Activated CD8-positive, alpha-beta T cell treated with anti-CD3 and anti-CD28 coated beads for 36 hours (primary cell): ENCODE data around the gene SLCO2A1. TPM values are rescaled to one million over a fixed set of nuclear protein-coding genes. Genes with fewer than 3 reads are reported as not detected.
A peak's percentile ranks its signal among the peaks of the same experiment; 100 is the strongest.

Experiments used
- ATAC-seq: fragments of 200-7000 bp; cut with Tn5 transposase; one replicate; pipeline ENCODE4 v1.10.0; 2021; ENCODE audit warnings: mild to moderate bottlenecking, moderate library complexity
- CTCF ChIA-PET: fragments of 350-600 bp; sonication (Branson Sonifier 250); formaldehyde crosslinking; loops from one replicate; lab custom pipeline; 2021; ENCODE audit warnings: antibody characterized with exemption; lab: Charles Lee
- POLR2A ChIA-PET: fragments of 350-600 bp; sonication (Branson Sonifier 250); formaldehyde crosslinking; loops from one replicate; lab custom pipeline; 2021; ENCODE audit warnings: antibody characterized with exemption; lab: Charles Lee
- DNase-seq: peaks from one replicate; pipeline ENCODE4 v3.0.0-alpha.2; 2020
- H3K27ac Mint-ChIP-seq: one replicate; pipeline ENCODE4 v1.8.0; 2021; ENCODE audit warnings: mild to moderate bottlenecking, mixed read lengths
- H3K27me3 Mint-ChIP-seq: one replicate; pipeline ENCODE4 v1.8.0; 2021; ENCODE audit warnings: mixed read lengths
- H3K36me3 Mint-ChIP-seq: one replicate; pipeline ENCODE4 v1.8.0; 2021; ENCODE audit warnings: low read depth, mixed read lengths
- H3K4me1 Mint-ChIP-seq: one replicate; pipeline ENCODE4 v1.8.0; 2021; ENCODE audit warnings: low read depth, mixed read lengths
- H3K4me3 Mint-ChIP-seq: one replicate; pipeline ENCODE4 v1.8.0; 2021; ENCODE audit warnings: mild to moderate bottlenecking, moderate library complexity, mixed read lengths
- H3K9me3 Mint-ChIP-seq: one replicate; pipeline ENCODE4 v1.8.0; 2021; ENCODE audit warnings: mixed read lengths
- CTCF ChIP-seq: fragments of 200-600 bp; IDR thresholded peaks from one replicate; pipeline ENCODE4 v1.8.0; 2022; ENCODE audit warnings: antibody characterized with exemption, mild to moderate bottlenecking
- intact Hi-C: fragments of 100-400 bp; cut with micrococcal nuclease; formaldehyde crosslinking; loops from one replicate; pipeline ENCODE4 v1.10.0; 2022
- total RNA-seq, 2 experiments: library from RNA; stranded (reverse); gene quantifications; one replicate each; pipeline ENCODE4 v1.2.3, GENCODE V29; 2021

Gene SLCO2A1
- total RNA-seq, 2 experiments from 2014 or later, result not detected

DNA sequence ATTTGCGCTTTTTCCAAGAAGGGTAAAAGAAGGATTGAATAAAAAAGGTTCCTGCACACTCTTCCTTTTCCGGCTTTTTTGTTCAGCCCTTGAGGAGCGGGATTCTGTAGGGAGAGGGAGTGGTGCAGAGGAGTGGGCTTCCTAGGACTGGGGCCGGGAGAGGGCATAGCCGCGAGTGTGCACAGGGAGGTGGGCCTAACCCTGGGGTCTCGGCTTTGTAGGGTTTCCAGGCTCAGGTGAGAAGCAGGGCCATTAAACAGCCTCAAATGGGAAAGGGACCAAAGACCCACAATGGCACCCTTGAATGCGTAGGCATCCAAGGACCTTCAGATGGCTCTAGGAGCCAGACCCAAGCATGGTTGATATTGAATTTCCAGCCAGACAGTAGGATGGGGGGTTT lies 98.6 kb downstream of the SLCO2A1 start:
- peaks cover 6% of the 10 kb centered on the region for H3K4me1 Mint-ChIP-seq
- TF ChIP-seq CTCF, result no peak
- POLR2A ChIA-PET, result interaction anchor here (0.6 kb wide), 1 partner anchor 114 kb away, joined by 3 read pairs; no protein-coding TSS in a partner anchor
- DNase-seq (no peak), ATAC-seq (no peak)
- no peaks in the 10 kb centered on the region for H3K36me3 Mint-ChIP-seq
- no peaks in the 10 kb centered on the region for H3K9me3 Mint-ChIP-seq
- peaks cover 3% of the 10 kb centered on the region for H3K27me3 Mint-ChIP-seq
- H3K4me3 Mint-ChIP-seq, result no peak overlapping the region
- CTCF ChIA-PET, result interaction anchor here (0.7 to 1.8 kb wide), 2 partner anchors 10 to 282 kb away, joined by 3 to 5 read pairs; no protein-coding TSS in a partner anchor
- intact Hi-C loops, result no loop called here
- no peak overlapping the region for H3K27ac Mint-ChIP-seq

- Mint-ChIP-seq H3K9me3 (no peaks in the 10 kb centered on the region), H3K36me3 (no peaks in the 10 kb centered on the region), H3K27me3 (peaks cover 3% of the 10 kb centered on the region), H3K4me3 (no peak overlapping the region), H3K4me1 (peaks cover 6% of the 10 kb centered on the region), H3K27ac (no peak overlapping the region)
- peak; percentile 55 for TF ChIP-seq CTCF
- DNase-seq (peak; percentile 18), ATAC-seq (no peak)
- CTCF ChIA-PET, result interaction anchor here (0.7 to 1.8 kb wide), 6 partner anchors 11 to 282 kb away, joined by 3 to 5 read pairs (median 3); no protein-coding TSS in a partner anchor
- POLR2A ChIA-PET, result no interaction called here
- intact Hi-C loops, result no loop called here
These were observed 99.3 kb downstream of the SLCO2A1 start for GRCh38 chr3:133930341-133930933.

GRCh38 chr3:133928903-133929607 lies 100.7 kb downstream of the SLCO2A1 start:
- no peak for TF ChIP-seq CTCF
- peaks cover 6% of the 10 kb centered on the region for H3K4me1 Mint-ChIP-seq
- H3K27me3 Mint-ChIP-seq, result peaks cover 3% of the 10 kb centered on the region
- DNase-seq (no peak), ATAC-seq (no peak)
- H3K4me3 Mint-ChIP-seq, result no peak overlapping the region
- POLR2A ChIA-PET, result no interaction called here
- CTCF ChIA-PET, result interaction anchor here (0.7 to 1.8 kb wide), 7 partner anchors 8 to 113 kb away, joined by 3 to 15 read pairs (median 4); no protein-coding TSS in a partner anchor
- H3K9me3 Mint-ChIP-seq, result no peaks in the 10 kb centered on the region
- no peak overlapping the region for H3K27ac Mint-ChIP-seq
- H3K36me3 Mint-ChIP-seq, result no peaks in the 10 kb centered on the region
- intact Hi-C loops, result loop anchor here (5.0 kb wide), 1 partner anchor 267 kb away; the partner anchor contains the start of gene TOPBP1

GRCh38 chr3:133928136-133928893 lies 101.4 kb downstream of the SLCO2A1 start:
- Mint-ChIP-seq H3K4me3 (peak overlapping the region; percentile 49), H3K27me3 (peaks cover 3% of the 10 kb centered on the region), H3K27ac (no peak overlapping the region), H3K4me1 (peaks cover 6% of the 10 kb centered on the region), H3K36me3 (no peaks in the 10 kb centered on the region), H3K9me3 (no peaks in the 10 kb centered on the region)
- no peak for DNase-seq
- intact Hi-C loops, result loop anchor here (5.0 kb wide), 1 partner anchor 266 kb away; the partner anchor contains the start of gene TOPBP1
- TF ChIP-seq CTCF, result no peak
- POLR2A ChIA-PET, result no interaction called here
- CTCF ChIA-PET, result interaction anchor here (0.8 to 1.8 kb wide), 7 partner anchors 8 to 333 kb away, joined by 3 to 15 read pairs (median 4); no protein-coding TSS in a partner anchor
- peak; percentile 15 for ATAC-seq
